WTC11 (cell line): ENCODE data around the gene TMEM14C. TPM values are rescaled to one million over a fixed set of nuclear protein-coding genes. Genes with fewer than 3 reads are reported as not detected.

Experiments used
- CREB1 ChIP-seq: sonication (generic); formaldehyde crosslinking; IDR thresholded peaks from 2 replicates; pipeline ENCODE4 v1.8.0; 2023; ENCODE audit warnings: mild to moderate bottlenecking, missing genetic modification reagents
- ETV6 ChIP-seq: sonication (generic); formaldehyde crosslinking; IDR thresholded peaks from 2 replicates; pipeline ENCODE4 v1.8.1; 2022; ENCODE audit warnings: mild to moderate bottlenecking, missing genetic modification reagents
- FOXJ3 ChIP-seq: sonication (generic); formaldehyde crosslinking; IDR thresholded peaks from 2 replicates; pipeline ENCODE4 v1.9.0; 2021; ENCODE audit warnings: missing genetic modification reagents, mild to moderate bottlenecking, borderline replicate concordance
- FOXK1 ChIP-seq: sonication (generic); formaldehyde crosslinking; IDR thresholded peaks from 2 replicates; pipeline ENCODE4 v1.8.0; 2022; ENCODE audit warnings: mild to moderate bottlenecking, moderate library complexity, missing genetic modification reagents
- GABPB1 ChIP-seq: sonication (generic); formaldehyde crosslinking; IDR thresholded peaks from 2 replicates; pipeline ENCODE4 v1.8.1; 2023; ENCODE audit warnings: mild to moderate bottlenecking, missing genetic modification reagents
- GTF2I ChIP-seq: fragments of 250-450 bp; sonication (Bioruptor Pico); conservative IDR thresholded peaks from 2 replicates; pipeline ENCODE4 v1.4.0; 2021; ENCODE audit warnings: mild to moderate bottlenecking
- JAZF1 ChIP-seq: fragments of 250-450 bp; sonication (Bioruptor Pico); IDR thresholded peaks from 2 replicates; pipeline ENCODE4 v1.9.0; 2021; ENCODE audit warnings: moderate library complexity, mild to moderate bottlenecking, inconsistent platforms
- KAT7 ChIP-seq: sonication (generic); formaldehyde crosslinking; IDR thresholded peaks from 2 replicates; pipeline ENCODE4 v1.8.1; 2023; ENCODE audit warnings: missing genetic modification reagents, mild to moderate bottlenecking, borderline replicate concordance
- NFE2L1 ChIP-seq: sonication (generic); formaldehyde crosslinking; IDR thresholded peaks from 2 replicates; pipeline ENCODE4 v1.8.1; 2023; ENCODE audit warnings: missing genetic modification reagents
- NR2C2 ChIP-seq: sonication (generic); formaldehyde crosslinking; IDR thresholded peaks from 2 replicates; pipeline ENCODE4 v1.8.0; 2022; ENCODE audit warnings: mild to moderate bottlenecking, missing genetic modification reagents
- NR3C1 ChIP-seq: sonication (generic); formaldehyde crosslinking; conservative IDR thresholded peaks from 2 replicates; pipeline ENCODE4 v1.8.1; 2023; ENCODE audit warnings: low read depth, mild to moderate bottlenecking, missing genetic modification reagents
- OVOL2 ChIP-seq: fragments of 250-450 bp; sonication (Bioruptor Pico); IDR thresholded peaks from 2 replicates; pipeline ENCODE4 v1.9.0; 2021; ENCODE audit warnings: mild to moderate bottlenecking, borderline replicate concordance
- TEAD1 ChIP-seq: sonication (generic); formaldehyde crosslinking; IDR thresholded peaks from 2 replicates; pipeline ENCODE4 v1.8.0; 2022; ENCODE audit warnings: mild to moderate bottlenecking, missing genetic modification reagents
- ZNF121 ChIP-seq: sonication (generic); formaldehyde crosslinking; IDR thresholded peaks from 2 replicates; pipeline ENCODE4 v1.8.0; 2023; ENCODE audit warnings: missing genetic modification reagents
- ZNF671 ChIP-seq: fragments of 250-450 bp; sonication (Bioruptor Pico); IDR thresholded peaks from 2 replicates; pipeline ENCODE4 v1.8.0; 2021; ENCODE audit warnings: mild to moderate bottlenecking
- total RNA-seq: library from RNA; stranded (reverse); gene quantifications from 3 replicates; pipeline ENCODE4 v1.2.3, GENCODE V29; 2021
- TF ChIP-seq, protein P1 (sequence below): sonication (generic); formaldehyde crosslinking; IDR thresholded peaks from 2 replicates; pipeline ENCODE4 v1.8.0; 2023; ENCODE audit warnings: missing genetic modification reagents, mild to moderate bottlenecking, borderline replicate concordance
- TF ChIP-seq, protein P2 (sequence below): sonication (generic); formaldehyde crosslinking; IDR thresholded peaks from 2 replicates; pipeline ENCODE4 v1.8.1; 2022; ENCODE audit warnings: mild to moderate bottlenecking, missing genetic modification reagents, moderate library complexity, borderline replicate concordance
- TF ChIP-seq, protein P3 (sequence below): sonication (generic); formaldehyde crosslinking; IDR thresholded peaks from 2 replicates; pipeline ENCODE4 v1.8.0; 2022; ENCODE audit warnings: mild to moderate bottlenecking, missing genetic modification reagents
- TF ChIP-seq, protein P4 (sequence below): sonication (generic); formaldehyde crosslinking; IDR thresholded peaks from 2 replicates; pipeline ENCODE4 v1.8.1; 2023; ENCODE audit warnings: mild to moderate bottlenecking, moderate library complexity, missing genetic modification reagents
- TF ChIP-seq, protein P5 (sequence below): sonication (generic); formaldehyde crosslinking; IDR thresholded peaks from 2 replicates; pipeline ENCODE4 v1.8.0; 2022; ENCODE audit warnings: missing genetic modification reagents
- TF ChIP-seq, protein P6 (sequence below): sonication (generic); formaldehyde crosslinking; IDR thresholded peaks from 2 replicates; pipeline ENCODE4 v1.8.1; 2022; ENCODE audit warnings: mild to moderate bottlenecking, moderate library complexity, missing genetic modification reagents
- TF ChIP-seq, protein P7 (sequence below): sonication (generic); formaldehyde crosslinking; IDR thresholded peaks from 2 replicates; pipeline ENCODE4 v1.8.0; 2022; ENCODE audit warnings: mild to moderate bottlenecking, missing genetic modification reagents

The TMEM14C gene
- total RNA-seq, 1 experiment from 2014 or later: 103 TPM

DNA sequence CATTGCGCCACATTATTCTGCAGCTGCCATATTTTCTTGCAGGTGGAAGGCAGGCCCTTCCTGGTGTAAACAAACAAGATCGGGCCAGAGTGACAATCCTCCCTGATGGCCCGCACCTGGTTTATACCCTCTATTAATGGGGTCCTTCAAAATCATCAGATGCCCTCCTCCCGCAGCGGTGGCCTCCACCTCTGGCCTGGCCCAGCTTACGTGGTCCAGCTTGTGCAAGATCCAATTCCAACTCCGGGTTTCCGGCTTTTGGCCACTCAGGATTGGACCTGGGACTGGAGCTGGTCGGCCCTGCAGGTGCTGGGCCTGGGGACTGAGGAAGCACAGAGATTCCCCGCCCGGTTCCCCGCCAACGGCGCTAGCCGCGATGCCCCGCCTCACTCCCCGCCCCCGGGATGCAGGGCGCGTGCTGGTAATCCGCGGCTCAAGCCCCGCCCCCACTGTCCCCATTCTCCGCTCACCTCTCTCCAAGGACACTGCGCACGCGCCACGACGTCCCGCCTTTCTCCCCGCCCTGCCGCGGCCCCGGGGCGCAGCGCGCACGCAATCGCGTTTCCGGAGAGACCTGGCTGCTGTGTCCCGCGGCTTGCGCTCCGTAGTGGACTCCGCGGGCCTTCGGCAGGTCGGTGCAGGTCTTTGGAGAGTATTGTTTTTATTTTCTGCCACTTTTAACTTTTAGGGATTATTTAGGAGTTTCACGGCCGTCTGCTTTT lies 24.5 kb downstream of the TMEM14C start, which contains the start of gene TMEM14B (continued):
- TF ChIP-seq KAT7 (CRISPR knock-in tag) (peak; percentile 90), NR3C1 (CRISPR knock-in tag) (no peak), ETV6 (CRISPR knock-in tag) (peak; percentile 85; the same call in 1 of the 2 replicates), GTF2I (0 out of 2 replicates have a peak, but pooled peaks have one; percentile 31), GABPB1 (CRISPR knock-in tag) (peak; percentile 91), NR2C2 (CRISPR knock-in tag) (no peak), JAZF1 (no peak), OVOL2 (no peak), TEAD1 (CRISPR knock-in tag) (peak; percentile 66; the same call in 1 of the 2 replicates), FOXJ3 (no peak), NFE2L1 (0 out of 2 replicates have a peak, but pooled peaks have one; percentile 9), FOXK1 (CRISPR knock-in tag) (peak; percentile 89; the same call in 1 of the 2 replicates), ZNF671 (CRISPR knock-in tag) (no peak), ZNF121 (peak; percentile 100), CREB1 (CRISPR knock-in tag) (peak; percentile 64; the same call in 1 of the 2 replicates)
- TF ChIP-seq, protein P1, sequence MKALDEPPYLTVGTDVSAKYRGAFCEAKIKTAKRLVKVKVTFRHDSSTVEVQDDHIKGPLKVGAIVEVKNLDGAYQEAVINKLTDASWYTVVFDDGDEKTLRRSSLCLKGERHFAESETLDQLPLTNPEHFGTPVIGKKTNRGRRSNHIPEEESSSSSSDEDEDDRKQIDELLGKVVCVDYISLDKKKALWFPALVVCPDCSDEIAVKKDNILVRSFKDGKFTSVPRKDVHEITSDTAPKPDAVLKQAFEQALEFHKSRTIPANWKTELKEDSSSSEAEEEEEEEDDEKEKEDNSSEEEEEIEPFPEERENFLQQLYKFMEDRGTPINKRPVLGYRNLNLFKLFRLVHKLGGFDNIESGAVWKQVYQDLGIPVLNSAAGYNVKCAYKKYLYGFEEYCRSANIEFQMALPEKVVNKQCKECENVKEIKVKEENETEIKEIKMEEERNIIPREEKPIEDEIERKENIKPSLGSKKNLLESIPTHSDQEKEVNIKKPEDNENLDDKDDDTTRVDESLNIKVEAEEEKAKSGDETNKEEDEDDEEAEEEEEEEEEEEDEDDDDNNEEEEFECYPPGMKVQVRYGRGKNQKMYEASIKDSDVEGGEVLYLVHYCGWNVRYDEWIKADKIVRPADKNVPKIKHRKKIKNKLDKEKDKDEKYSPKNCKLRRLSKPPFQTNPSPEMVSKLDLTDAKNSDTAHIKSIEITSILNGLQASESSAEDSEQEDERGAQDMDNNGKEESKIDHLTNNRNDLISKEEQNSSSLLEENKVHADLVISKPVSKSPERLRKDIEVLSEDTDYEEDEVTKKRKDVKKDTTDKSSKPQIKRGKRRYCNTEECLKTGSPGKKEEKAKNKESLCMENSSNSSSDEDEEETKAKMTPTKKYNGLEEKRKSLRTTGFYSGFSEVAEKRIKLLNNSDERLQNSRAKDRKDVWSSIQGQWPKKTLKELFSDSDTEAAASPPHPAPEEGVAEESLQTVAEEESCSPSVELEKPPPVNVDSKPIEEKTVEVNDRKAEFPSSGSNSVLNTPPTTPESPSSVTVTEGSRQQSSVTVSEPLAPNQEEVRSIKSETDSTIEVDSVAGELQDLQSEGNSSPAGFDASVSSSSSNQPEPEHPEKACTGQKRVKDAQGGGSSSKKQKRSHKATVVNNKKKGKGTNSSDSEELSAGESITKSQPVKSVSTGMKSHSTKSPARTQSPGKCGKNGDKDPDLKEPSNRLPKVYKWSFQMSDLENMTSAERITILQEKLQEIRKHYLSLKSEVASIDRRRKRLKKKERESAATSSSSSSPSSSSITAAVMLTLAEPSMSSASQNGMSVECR: peak; percentile 62; the same call in 1 of the 2 replicates
- TF ChIP-seq, protein P2, sequence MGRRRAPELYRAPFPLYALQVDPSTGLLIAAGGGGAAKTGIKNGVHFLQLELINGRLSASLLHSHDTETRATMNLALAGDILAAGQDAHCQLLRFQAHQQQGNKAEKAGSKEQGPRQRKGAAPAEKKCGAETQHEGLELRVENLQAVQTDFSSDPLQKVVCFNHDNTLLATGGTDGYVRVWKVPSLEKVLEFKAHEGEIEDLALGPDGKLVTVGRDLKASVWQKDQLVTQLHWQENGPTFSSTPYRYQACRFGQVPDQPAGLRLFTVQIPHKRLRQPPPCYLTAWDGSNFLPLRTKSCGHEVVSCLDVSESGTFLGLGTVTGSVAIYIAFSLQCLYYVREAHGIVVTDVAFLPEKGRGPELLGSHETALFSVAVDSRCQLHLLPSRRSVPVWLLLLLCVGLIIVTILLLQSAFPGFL (CRISPR knock-in tag): no peak
- TF ChIP-seq, protein P3, sequence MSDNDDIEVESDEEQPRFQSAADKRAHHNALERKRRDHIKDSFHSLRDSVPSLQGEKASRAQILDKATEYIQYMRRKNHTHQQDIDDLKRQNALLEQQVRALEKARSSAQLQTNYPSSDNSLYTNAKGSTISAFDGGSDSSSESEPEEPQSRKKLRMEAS (CRISPR knock-in tag): peak; percentile 94
- TF ChIP-seq, protein P4, sequence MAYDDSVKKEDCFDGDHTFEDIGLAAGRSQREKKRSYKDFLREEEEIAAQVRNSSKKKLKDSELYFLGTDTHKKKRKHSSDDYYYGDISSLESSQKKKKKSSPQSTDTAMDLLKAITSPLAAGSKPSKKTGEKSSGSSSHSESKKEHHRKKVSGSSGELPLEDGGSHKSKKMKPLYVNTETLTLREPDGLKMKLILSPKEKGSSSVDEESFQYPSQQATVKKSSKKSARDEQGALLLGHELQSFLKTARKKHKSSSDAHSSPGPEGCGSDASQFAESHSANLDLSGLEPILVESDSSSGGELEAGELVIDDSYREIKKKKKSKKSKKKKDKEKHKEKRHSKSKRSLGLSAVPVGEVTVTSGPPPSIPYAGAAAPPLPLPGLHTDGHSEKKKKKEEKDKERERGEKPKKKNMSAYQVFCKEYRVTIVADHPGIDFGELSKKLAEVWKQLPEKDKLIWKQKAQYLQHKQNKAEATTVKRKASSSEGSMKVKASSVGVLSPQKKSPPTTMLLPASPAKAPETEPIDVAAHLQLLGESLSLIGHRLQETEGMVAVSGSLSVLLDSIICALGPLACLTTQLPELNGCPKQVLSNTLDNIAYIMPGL (CRISPR knock-in tag): peak; percentile 28; the same call in 1 of the 2 replicates
- TF ChIP-seq, protein P5, sequence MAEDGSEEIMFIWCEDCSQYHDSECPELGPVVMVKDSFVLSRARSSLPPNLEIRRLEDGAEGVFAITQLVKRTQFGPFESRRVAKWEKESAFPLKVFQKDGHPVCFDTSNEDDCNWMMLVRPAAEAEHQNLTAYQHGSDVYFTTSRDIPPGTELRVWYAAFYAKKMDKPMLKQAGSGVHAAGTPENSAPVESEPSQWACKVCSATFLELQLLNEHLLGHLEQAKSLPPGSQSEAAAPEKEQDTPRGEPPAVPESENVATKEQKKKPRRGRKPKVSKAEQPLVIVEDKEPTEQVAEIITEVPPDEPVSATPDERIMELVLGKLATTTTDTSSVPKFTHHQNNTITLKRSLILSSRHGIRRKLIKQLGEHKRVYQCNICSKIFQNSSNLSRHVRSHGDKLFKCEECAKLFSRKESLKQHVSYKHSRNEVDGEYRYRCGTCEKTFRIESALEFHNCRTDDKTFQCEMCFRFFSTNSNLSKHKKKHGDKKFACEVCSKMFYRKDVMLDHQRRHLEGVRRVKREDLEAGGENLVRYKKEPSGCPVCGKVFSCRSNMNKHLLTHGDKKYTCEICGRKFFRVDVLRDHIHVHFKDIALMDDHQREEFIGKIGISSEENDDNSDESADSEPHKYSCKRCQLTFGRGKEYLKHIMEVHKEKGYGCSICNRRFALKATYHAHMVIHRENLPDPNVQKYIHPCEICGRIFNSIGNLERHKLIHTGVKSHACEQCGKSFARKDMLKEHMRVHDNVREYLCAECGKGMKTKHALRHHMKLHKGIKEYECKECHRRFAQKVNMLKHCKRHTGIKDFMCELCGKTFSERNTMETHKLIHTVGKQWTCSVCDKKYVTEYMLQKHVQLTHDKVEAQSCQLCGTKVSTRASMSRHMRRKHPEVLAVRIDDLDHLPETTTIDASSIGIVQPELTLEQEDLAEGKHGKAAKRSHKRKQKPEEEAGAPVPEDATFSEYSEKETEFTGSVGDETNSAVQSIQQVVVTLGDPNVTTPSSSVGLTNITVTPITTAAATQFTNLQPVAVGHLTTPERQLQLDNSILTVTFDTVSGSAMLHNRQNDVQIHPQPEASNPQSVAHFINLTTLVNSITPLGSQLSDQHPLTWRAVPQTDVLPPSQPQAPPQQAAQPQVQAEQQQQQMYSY (CRISPR knock-in tag): peak; percentile 62; the same call in 1 of the 2 replicates
- TF ChIP-seq, protein P6, sequence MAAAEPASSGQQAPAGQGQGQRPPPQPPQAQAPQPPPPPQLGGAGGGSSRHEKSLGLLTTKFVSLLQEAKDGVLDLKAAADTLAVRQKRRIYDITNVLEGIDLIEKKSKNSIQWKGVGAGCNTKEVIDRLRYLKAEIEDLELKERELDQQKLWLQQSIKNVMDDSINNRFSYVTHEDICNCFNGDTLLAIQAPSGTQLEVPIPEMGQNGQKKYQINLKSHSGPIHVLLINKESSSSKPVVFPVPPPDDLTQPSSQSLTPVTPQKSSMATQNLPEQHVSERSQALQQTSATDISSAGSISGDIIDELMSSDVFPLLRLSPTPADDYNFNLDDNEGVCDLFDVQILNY: peak; percentile 95
- TF ChIP-seq, protein P7, sequence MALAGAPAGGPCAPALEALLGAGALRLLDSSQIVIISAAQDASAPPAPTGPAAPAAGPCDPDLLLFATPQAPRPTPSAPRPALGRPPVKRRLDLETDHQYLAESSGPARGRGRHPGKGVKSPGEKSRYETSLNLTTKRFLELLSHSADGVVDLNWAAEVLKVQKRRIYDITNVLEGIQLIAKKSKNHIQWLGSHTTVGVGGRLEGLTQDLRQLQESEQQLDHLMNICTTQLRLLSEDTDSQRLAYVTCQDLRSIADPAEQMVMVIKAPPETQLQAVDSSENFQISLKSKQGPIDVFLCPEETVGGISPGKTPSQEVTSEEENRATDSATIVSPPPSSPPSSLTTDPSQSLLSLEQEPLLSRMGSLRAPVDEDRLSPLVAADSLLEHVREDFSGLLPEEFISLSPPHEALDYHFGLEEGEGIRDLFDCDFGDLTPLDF (CRISPR knock-in tag): peak; percentile 79; the same call in 1 of the 2 replicates
